GM19351 (cell line): ENCODE measurements around the gene UXS1.

ENCODE experiments used
- ATAC-seq: cut with Tn5 transposase; IDR thresholded peaks from one replicate; pipeline ENCODE4 v1.9.1; 2021; ENCODE audit warnings: mild to moderate bottlenecking, moderate library complexity; ENCODE audit not compliant: unreplicated experiment

Gene UXS1

GRCh38 chr2:106189764-106190468 lies 4.2 kb downstream of the UXS1 start:
- ATAC-seq = no peak

GRCh38 chr2:106189325-106189724 lies 4.8 kb downstream of the UXS1 start:
- ATAC-seq = no peak

DNA sequence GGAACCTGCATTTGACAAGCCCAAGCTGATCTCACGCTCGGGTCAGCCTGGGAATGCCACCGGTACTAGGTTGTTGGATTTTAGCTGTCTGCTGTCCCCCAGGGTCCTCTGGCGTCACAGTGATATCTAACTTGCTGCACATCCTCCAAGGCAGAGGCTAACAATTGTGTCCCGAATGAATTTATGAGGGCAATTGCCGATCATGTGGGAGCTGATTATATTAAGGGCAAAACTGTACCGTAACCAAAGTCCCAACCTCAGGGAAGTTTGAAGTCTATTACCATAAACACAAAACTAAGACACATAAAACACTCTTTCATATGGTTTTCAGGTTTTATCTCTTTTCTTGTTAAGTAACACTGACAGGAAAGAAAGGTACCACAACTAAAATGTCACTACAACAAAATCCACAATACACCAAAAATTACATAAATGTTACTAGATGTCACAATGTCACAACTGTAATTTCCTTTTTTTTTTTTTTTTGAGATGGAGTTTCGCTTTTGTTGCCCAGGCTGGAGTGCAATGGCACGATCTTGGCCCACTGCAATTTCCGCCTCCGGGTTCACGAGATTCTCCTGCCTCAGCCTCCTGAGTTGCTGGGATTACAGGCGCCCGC lies 6.7 kb downstream of the UXS1 start:
- ATAC-seq = no peak

DNA sequence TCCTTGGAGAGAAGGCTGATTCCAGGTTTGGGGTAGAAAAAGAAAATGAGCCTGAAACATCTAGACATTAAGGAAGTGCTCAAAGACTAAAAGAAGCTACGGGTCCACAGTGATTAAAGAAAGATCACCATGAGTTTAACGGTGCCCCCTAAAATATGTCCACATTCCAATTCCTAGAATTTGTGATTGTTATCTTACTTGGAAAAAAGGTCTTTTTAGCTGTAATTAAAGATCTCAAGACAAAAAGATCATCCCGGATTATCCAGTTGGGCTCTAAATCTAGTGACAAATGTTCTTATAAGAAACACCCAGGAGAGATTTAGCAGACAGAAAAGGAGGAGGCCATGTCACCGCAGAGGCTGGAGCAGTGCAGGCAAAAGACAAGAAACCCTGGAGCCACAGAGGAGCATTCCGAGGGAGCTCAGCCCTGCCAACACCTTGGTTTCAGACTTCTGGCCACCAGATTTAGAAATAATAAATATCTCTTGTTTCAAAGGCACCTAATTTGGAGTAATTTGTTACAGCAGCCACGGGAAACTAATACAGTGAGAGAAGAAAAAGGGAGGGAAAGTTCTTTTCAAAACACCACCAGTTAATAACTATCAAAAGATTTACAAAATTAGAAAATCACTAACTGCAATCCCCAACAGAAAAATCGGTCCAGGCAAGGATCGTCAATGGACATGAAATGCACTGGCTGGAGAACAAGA lies 8.5 kb downstream of the UXS1 start:
- ATAC-seq = no peak

- ATAC-seq = no peak
These were observed 9.2 kb downstream of the UXS1 start for GRCh38 chr2:106184857-106185256.

DNA sequence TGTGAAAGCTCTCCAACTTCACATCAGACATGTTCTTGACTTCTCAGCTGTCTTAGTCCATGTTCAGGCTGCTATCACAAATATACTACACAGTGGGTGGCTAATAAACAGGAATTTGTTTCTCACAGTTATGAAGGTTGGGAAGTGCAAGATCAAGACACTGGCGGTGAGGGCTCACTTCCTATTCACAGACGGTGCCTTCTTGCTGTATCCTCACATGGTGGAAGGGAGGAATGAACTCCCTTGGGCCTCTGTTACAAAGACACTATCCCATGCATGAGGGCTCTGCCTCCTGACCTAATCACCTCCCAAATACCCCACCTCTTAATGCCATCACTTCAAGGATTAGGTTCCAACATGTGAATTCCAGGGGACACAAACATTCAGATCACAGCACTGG lies 9.7 kb downstream of the UXS1 start:
- ATAC-seq = no peak

DNA sequence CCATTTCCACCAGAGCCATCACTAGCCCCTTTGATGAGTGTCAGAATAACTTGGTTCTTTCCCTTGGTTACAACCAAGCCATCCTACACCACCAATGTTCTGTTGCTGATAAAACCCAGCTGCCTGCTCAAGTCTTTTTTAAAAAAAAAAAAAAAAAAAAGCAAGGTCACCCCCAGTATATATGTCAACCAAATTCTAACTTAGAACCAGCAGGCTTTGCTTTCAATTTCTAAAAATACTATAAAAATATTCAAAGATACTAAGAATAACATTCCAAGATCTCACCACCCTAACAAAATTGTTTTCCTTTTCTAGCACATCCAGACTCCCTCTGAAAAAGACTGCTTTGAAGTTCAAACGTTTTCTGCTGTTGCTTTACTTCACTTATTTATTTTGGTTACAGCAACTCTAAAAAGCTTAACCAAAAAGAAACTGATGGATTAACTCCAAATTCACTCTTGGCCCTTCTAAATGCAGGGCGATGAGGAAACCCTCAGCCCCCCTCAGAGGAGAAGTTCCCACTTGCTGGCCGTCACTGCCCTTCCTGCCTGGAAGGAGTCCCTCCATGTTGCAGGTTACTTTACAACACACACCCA lies 10.9 kb downstream of the UXS1 start:
- no peak for ATAC-seq

- ATAC-seq = no peak
These were observed 13.0 kb downstream of the UXS1 start for GRCh38 chr2:106181064-106181463.

- ATAC-seq = no peak
These were observed 13.5 kb downstream of the UXS1 start for GRCh38 chr2:106180602-106181001.

- no peak for ATAC-seq
These were observed 15.4 kb downstream of the UXS1 start for GRCh38 chr2:106178716-106179115.

DNA sequence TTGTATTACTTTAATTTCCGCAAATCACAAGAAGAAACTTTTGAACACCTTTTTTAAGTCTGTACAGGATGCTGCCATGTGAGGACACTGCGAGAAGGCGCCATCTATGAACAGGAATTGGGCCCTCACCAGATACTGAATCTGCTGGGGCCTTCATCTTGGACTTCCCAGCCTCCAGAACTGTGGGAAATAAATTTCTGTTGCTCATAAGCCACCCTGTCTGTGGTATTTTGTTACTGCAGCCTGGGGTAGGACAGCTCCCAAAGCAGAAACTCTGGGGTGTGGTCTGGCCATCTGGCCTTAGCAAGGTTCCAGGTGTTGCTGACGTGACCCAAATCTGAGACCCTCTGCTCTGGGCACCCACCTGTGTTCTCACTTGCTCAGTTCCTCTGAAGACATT lies 16.5 kb downstream of the UXS1 start:
- ATAC-seq = no peak

GRCh38 chr2:106176446-106177099 lies 17.5 kb downstream of the UXS1 start:
- no peak for ATAC-seq

DNA sequence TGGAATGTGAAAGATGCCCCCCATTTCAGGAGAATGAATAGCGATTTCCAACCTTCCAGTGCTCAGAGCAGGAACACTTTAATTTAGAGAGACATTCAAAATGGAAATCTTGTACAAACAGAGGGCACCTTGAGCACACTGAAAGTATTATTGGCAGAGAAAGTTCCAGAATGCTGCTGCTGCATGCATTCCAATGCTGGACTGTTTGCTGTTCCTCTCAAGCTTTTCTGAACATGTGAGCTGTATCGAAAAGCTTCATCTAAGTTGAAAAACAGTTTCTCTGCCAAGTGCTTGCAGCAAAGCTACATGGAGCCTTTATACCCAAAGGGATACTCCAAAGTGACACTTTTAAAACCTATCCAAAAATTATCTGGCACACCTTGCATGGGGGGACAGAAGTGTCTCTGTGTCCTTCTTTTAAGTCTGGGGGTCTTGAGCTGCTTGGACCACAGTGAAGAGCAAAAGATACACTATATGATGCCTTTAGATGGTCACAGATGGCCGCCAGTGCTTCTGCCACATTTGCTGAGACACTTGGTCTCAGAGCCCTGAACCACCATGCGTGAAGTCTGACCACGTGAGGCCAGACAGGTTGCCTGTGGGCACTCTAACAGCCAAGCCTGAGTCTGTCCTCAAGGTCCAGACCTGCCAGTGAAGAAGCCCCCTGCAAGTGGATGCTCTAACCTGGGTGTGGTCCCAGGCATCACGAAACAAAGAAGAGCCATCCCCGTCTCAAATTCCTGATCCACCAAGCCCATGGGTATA lies 18.8 kb downstream of the UXS1 start:
- no peak for ATAC-seq

- ATAC-seq = no peak
These were observed 20.0 kb downstream of the UXS1 start for GRCh38 chr2:106174056-106174455.

- ATAC-seq = no peak
These were observed 21.5 kb downstream of the UXS1 start for GRCh38 chr2:106172649-106173048.

DNA sequence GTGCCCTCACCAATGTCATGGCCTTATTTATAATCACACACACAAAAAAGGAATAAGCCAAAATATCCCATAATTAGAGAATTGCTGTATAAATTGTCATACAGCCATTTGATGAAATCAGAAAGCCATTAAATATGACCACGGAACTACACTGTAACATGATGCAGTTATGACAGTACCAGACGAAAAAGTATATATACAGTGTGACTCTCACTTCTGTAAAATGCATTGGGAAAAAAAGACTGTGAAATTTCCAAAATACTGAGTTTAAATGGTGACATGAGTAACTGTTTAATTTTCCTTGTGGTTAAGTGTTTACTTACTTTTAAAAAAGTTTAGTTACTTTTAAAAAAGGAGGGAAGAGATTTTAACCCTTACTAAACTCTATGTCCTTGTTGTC lies 25.4 kb downstream of the UXS1 start:
- no peak for ATAC-seq

DNA sequence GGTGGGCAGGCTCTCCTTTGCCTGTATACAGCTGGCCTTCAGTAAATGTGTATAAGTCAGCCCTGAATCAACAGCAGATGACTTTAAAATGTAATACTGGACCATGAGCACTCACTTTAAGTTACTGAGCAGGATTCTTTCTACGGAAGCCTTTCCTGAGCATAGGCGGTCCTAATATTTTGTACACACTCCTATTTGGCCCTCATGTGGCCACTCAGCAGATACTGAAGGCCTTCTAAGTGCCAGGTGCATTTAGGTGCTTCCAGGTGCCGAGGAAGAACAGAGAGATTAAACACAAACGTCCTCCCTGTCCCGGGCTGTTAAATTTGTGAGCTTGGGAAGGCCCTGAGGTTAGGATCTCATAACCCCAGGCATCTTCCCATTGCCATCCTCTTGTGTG lies 27.0 kb downstream of the UXS1 start:
- ATAC-seq = no peak

- ATAC-seq = no peak
These were observed 28.5 kb downstream of the UXS1 start for GRCh38 chr2:106165561-106165960.

GRCh38 chr2:106165029-106165428 lies 29.1 kb downstream of the UXS1 start:
- ATAC-seq = no peak

GRCh38 chr2:106163948-106164545 lies 30.1 kb downstream of the UXS1 start:
- no peak for ATAC-seq
